BE2C (cell line): ENCODE measurements around the gene PDE10A.

Experiments used
- DNase-seq: peaks from one replicate; pipeline ENCODE4 v3.0.0-alpha.2; 2020
- H3K27me3 ChIP-seq: fragments of 250-450 bp; sonication (Bioruptor Pico); 2 replicates; pipeline ENCODE4 v1.5.1; 2020; ENCODE audit warnings: mild to moderate bottlenecking
- H3K36me3 ChIP-seq: fragments of 250-450 bp; sonication (Bioruptor Pico); 2 replicates; pipeline ENCODE4 v1.5.1; 2020; ENCODE audit warnings: mild to moderate bottlenecking
- H3K4me1 ChIP-seq: fragments of 250-450 bp; sonication (Bioruptor Pico); 2 replicates; pipeline ENCODE4 v1.5.1; 2020
- H3K4me3 ChIP-seq: 2 replicates; pipeline ENCODE4 v1.5.1; 2011; ENCODE audit warnings: low read depth, low read length
- H3K9me3 ChIP-seq: fragments of 250-450 bp; sonication (Bioruptor Pico); 2 replicates; pipeline ENCODE4 v1.5.1; 2020
- TF ChIP-seq, protein P1 (sequence below): IDR thresholded peaks from 2 replicates; pipeline ENCODE4 v1.5.1; 2012; ENCODE audit warnings: mild to moderate bottlenecking, low read depth, low read length

PDE10A gene

DNA sequence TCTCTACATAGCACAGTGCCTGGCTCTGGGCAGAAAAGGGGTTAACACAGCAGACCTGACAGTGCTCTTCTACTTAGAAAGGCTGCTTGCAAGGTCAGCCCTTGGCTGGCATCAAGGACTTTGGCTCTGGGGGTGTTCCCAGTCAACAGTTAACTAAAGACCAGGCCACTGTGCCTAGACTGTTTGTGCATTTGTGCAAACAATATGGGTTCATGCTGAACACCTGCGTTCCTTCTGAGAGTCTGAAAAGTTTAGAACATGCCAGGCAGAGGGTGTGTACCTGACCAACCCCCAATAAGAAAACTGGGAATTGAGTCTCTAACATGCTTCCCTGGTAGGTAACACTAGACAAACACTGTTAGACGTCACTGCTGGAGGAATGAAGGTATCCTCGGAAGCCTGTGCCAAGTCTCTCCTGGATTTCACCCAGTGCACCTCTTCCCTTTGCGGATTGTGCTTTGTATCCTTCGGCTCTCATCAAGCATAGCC is 110.7 kb downstream of the PDE10A start:
- Histone ChIP-seq H3K27me3 (no peaks in the 10 kb centered on the region), H3K9me3 (no peaks in the 10 kb centered on the region), H3K36me3 (no peaks in the 10 kb centered on the region), H3K4me1 (no peaks in the 10 kb centered on the region), H3K4me3 (no peak overlapping the region)
- no peak for DNase-seq
- TF ChIP-seq, protein P1, sequence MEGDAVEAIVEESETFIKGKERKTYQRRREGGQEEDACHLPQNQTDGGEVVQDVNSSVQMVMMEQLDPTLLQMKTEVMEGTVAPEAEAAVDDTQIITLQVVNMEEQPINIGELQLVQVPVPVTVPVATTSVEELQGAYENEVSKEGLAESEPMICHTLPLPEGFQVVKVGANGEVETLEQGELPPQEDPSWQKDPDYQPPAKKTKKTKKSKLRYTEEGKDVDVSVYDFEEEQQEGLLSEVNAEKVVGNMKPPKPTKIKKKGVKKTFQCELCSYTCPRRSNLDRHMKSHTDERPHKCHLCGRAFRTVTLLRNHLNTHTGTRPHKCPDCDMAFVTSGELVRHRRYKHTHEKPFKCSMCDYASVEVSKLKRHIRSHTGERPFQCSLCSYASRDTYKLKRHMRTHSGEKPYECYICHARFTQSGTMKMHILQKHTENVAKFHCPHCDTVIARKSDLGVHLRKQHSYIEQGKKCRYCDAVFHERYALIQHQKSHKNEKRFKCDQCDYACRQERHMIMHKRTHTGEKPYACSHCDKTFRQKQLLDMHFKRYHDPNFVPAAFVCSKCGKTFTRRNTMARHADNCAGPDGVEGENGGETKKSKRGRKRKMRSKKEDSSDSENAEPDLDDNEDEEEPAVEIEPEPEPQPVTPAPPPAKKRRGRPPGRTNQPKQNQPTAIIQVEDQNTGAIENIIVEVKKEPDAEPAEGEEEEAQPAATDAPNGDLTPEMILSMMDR, result no peak

DNA sequence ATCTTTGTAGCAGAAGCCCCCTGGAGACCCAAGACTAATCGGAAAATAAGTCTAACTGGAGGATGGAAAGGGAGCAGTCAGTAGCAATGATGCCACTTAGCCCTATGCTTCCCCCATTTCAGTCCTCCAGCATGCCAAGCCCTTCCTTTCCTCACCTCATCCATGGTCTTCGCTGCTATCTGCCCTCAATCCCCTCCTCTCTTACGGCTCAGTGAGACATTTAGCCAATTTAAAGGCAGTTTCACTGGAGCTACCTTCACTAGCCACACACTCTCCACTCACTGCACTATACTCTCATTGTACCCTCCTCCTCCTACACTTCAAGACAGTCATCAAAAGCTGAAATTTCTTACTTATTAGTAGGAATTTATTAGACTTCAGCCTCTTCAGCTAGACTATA is 111.2 kb downstream of the PDE10A start:
- Histone ChIP-seq H3K36me3 (no peaks in the 10 kb centered on the region), H3K27me3 (no peaks in the 10 kb centered on the region), H3K4me1 (no peaks in the 10 kb centered on the region), H3K9me3 (no peaks in the 10 kb centered on the region), H3K4me3 (no peak overlapping the region)
- TF ChIP-seq, protein P1, result no peak
- no peak for DNase-seq

DNA sequence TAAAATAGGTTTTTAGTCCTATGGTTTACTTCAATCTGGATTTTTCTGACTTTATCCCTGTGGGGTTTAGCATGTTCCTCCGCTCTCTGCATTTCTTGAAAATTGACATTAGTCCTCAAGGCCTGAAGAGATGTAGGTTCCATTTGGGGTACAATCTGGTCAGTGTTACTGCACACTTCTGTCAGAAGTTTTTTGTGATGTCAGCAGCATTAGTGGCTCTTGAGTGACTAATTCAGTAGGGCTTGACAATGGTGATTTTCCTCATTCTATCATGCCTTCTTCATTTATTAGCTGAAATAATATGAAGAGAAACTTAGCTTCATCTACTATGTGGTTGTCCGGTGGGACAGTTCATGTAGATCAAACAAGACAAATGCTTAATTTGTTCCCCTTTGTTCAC is 114.6 kb downstream of the PDE10A start:
- Histone ChIP-seq H3K9me3 (no peaks in the 10 kb centered on the region), H3K27me3 (no peaks in the 10 kb centered on the region), H3K4me1 (no peaks in the 10 kb centered on the region), H3K36me3 (no peaks in the 10 kb centered on the region), H3K4me3 (no peak overlapping the region)
- TF ChIP-seq, protein P1, result no peak
- DNase-seq, result no peak

DNA sequence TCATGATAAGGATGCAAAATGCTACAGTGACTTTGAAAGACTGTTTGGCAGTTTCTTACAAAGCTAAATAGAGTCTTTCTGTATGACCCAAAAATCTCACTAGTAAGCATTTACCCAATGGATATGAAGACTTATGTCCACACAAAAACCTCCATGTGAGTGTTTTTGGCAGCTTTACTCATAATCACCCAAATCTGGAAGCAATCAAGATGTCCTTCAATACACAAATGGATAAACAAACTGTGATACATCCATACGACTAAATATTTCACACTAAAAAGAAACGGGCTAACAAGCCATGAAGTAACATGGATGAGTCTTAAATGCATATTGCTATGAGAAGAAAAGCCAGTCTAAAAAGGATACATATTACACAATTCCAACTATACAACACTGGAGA is 117.2 kb downstream of the PDE10A start:
- Histone ChIP-seq H3K36me3 (no peaks in the 10 kb centered on the region), H3K4me1 (no peaks in the 10 kb centered on the region), H3K4me3 (no peak overlapping the region), H3K27me3 (no peaks in the 10 kb centered on the region), H3K9me3 (no peaks in the 10 kb centered on the region)
- DNase-seq, result no peak
- TF ChIP-seq, protein P1, result no peak

DNA sequence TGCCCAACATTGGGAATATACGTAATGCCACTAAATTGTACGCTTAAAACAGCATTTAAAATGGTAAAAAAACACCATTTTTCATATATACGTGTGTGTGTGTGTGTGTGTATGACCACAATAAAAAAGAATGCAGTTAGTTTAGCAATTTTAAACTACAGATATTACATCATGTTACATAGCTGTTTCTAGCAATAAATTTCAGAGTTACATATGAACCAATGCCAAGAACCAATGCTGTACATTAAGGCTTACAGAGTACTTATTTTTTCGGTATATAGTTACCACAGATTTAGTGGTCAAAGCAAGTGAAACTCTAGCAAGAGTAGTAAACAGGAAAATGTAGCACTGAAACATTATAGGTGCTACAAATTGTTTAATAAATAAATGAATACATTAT is 119.3 kb downstream of the PDE10A start:
- DNase-seq, result no peak
- H3K27me3 ChIP-seq, result no peaks in the 10 kb centered on the region
- no peaks in the 10 kb centered on the region for H3K9me3 ChIP-seq
- no peak overlapping the region for H3K4me3 ChIP-seq
- H3K36me3 ChIP-seq, result no peaks in the 10 kb centered on the region
- no peaks in the 10 kb centered on the region for H3K4me1 ChIP-seq
- TF ChIP-seq, protein P1, result no peak

DNA sequence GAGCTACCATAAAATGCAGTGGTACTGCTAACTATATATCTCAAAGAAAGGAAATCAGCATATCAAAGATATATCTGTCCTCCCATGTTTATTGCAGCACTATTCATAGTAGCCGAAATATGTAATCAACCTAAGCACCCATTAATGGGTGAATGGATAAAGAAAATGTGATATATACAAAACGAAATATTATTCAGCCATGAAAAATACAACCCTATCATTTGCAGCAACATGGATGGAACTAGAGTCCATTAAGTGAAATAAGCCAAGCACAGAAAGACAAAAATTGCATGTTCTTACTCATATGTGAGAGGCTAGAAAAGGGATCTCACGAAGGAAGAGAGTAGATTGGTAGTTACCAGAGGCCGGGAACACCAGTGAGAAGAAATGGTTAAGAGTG is 126.1 kb downstream of the PDE10A start:
- TF ChIP-seq, protein P1, result no peak
- no peak overlapping the region for H3K4me3 ChIP-seq
- H3K9me3 ChIP-seq, result no peaks in the 10 kb centered on the region
- H3K27me3 ChIP-seq, result no peaks in the 10 kb centered on the region
- no peaks in the 10 kb centered on the region for H3K4me1 ChIP-seq
- no peaks in the 10 kb centered on the region for H3K36me3 ChIP-seq
- no peak for DNase-seq
